Liver (tissue), 9 donors: Measurements from ENCODE around the gene STK38L. TPM values are rescaled to one million over a fixed set of nuclear protein-coding genes. Genes with fewer than 3 reads are reported as not detected.

Source experiments
- DNase-seq: peaks from one replicate; pipeline ENCODE4 v3.0.0-alpha.2; 2017; ENCODE audit warnings: low spot score
- H3K27ac ChIP-seq, 2 donors: one replicate each; pipeline ENCODE4 v1.7.0; 2013; ENCODE audit warnings: inconsistent platforms in 2 of 2, low read length in 2 of 2, control low read depth in 1 of 2, low read depth in 1 of 2, mild to moderate bottlenecking in 1 of 2
- H3K27me3 ChIP-seq, 4 donors: one replicate each; pipeline versions ENCODE4 v1.6.1 to v1.7.0; 2013; ENCODE audit warnings: low read length in 3 of 4, inconsistent platforms in 1 of 4, mild to moderate bottlenecking in 1 of 4, moderate library complexity in 1 of 4; ENCODE audit not compliant: control insufficient read depth in 4 of 4, insufficient read depth in 4 of 4
- H3K36me3 ChIP-seq, 4 donors: one replicate each; pipeline versions ENCODE4 v1.6.1 to v1.7.0; 2013; ENCODE audit warnings: low read length in 3 of 4, mild to moderate bottlenecking in 3 of 4, low read depth in 1 of 4, moderate library complexity in 1 of 4; ENCODE audit not compliant: control insufficient read depth in 4 of 4, insufficient read depth in 3 of 4
- H3K4me1 ChIP-seq, 4 donors: one replicate each; pipeline versions ENCODE4 v1.6.1 to v1.7.0; 2013; ENCODE audit warnings: low read length in 3 of 4, mild to moderate bottlenecking in 3 of 4, moderate library complexity in 1 of 4; ENCODE audit not compliant: control insufficient read depth in 4 of 4, insufficient read depth in 4 of 4
- H3K4me3 ChIP-seq, 3 donors: one replicate each; pipeline versions ENCODE4 v1.6.1 to v1.7.0; 2013; ENCODE audit warnings: low read length in 3 of 3, control low read depth in 1 of 3, low read depth in 1 of 3, mild to moderate bottlenecking in 1 of 3
- H3K9ac ChIP-seq, 2 donors: one replicate each; pipeline ENCODE4 v1.7.0; 2013; ENCODE audit warnings: low read length in 2 of 2, mild to moderate bottlenecking in 2 of 2, moderate library complexity in 2 of 2, control low read depth in 1 of 2, low read depth in 1 of 2
- H3K9me3 ChIP-seq, 4 donors: one replicate each; pipeline versions ENCODE4 v1.6.1 to v1.7.0; 2013; ENCODE audit warnings: low read length in 3 of 4; ENCODE audit not compliant: control insufficient read depth in 4 of 4
- ATF3 ChIP-seq: IDR thresholded peaks from 2 replicates; pipeline ENCODE4 v1.6.1; 2016; ENCODE audit warnings: antibody characterized with exemption
- CTCF ChIP-seq: fragments of 150-350 bp; IDR thresholded peaks from 2 replicates; pipeline ENCODE4 v1.5.1; 2017; ENCODE audit warnings: improper control_type of control experiment, low read depth, low read length; ENCODE audit not compliant: missing input control
- FOXA1 ChIP-seq: IDR thresholded peaks from 2 replicates; pipeline ENCODE4 v1.6.1; 2016; ENCODE audit warnings: antibody characterized with exemption
- GABPA ChIP-seq, 2 donors: IDR thresholded peaks in 1 of 2; conservative IDR thresholded peaks in 1 of 2; 2 replicates each; pipeline ENCODE4 v1.6.1; 2016; ENCODE audit warnings: antibody characterized with exemption in 2 of 2, mild to moderate bottlenecking in 1 of 2, moderate library complexity in 1 of 2
- HNF4A ChIP-seq, 2 donors: conservative IDR thresholded peaks; 2 replicates each; pipeline ENCODE4 v1.6.1; 2016; ENCODE audit warnings: antibody characterized with exemption in 2 of 2, mild to moderate bottlenecking in 2 of 2
- JUND ChIP-seq, 2 donors: IDR thresholded peaks; 2 replicates each; pipeline ENCODE4 v1.6.1; 2016; ENCODE audit warnings: antibody characterized with exemption in 2 of 2
- NR2F2 ChIP-seq: IDR thresholded peaks from 2 replicates; pipeline ENCODE4 v1.6.1; 2016; ENCODE audit warnings: antibody characterized with exemption
- RAD21 ChIP-seq, 2 donors: IDR thresholded peaks; 2 replicates each; pipeline ENCODE4 v1.6.1; 2016; ENCODE audit warnings: antibody characterized with exemption in 2 of 2, mild to moderate bottlenecking in 2 of 2
- REST ChIP-seq: IDR thresholded peaks from 2 replicates; pipeline ENCODE4 v1.6.1; 2016; ENCODE audit warnings: antibody characterized with exemption, mild to moderate bottlenecking
- RXRA ChIP-seq, 2 donors: IDR thresholded peaks; 2 replicates each; pipeline ENCODE4 v1.6.1; 2017 to 2018; ENCODE audit warnings: antibody characterized with exemption in 2 of 2, mild to moderate bottlenecking in 1 of 2
- SP1 ChIP-seq: IDR thresholded peaks from 2 replicates; pipeline ENCODE4 v1.6.1; 2018; ENCODE audit warnings: antibody characterized with exemption, mild to moderate bottlenecking
- TAF1 ChIP-seq: conservative IDR thresholded peaks from 2 replicates; pipeline ENCODE4 v1.6.1; 2016; ENCODE audit warnings: antibody characterized with exemption, mild to moderate bottlenecking
- WGBS: extraction: QIAGEN DNeasy Blood & Tissue Kit; methylation state at CpG from one replicate; pipeline ENCODE4 v1.1.7; 2013; 5-methylcytosine and 5-hydroxymethylcytosine counted together
- polyA plus RNA-seq, 2 donors: library from polyadenylated mRNA; stranded (reverse) in 1 of 2; unstranded in 1 of 2; fragments of 200-250 nt in 1 of 2; fragments of >200 nt in 1 of 2; fragmentation: Nextera tagmentation in 1 of 2; extraction: Ambion mirVana in 1 of 2; gene quantifications; one replicate each; pipeline versions ENCODE4 v1.2.1 to v1.2.3, GENCODE V29; 2013 to 2015
- total RNA-seq, 2 donors: library from RNA; depleted of rRNA; stranded (reverse); fragments of >200 nt; gene quantifications; one replicate each; pipeline ENCODE4 v1.2.3, GENCODE V29; 2014
- donor health status: healthy.
- donor health status: healthy.
- donor health status: healthy.
- donor health status: healthy.
- donor health status: healthy.

STK38L gene
- total and polyA plus RNA-seq, 4 donors, result 2.8 to 8.6 (median 6.6) TPM

- peaks cover 4 to 24% (median 14%) of the 10 kb centered on the region in 4 donors for H3K36me3 ChIP-seq
Observed at GRCh38 chr12:27324530-27324929, 80.4 kb downstream of the STK38L start.

GRCh38 chr12:27330846-27331245, 86.8 kb downstream of the STK38L start:
- Histone ChIP-seq H3K9me3 (no peaks in the 10 kb centered on the region), H3K27me3 (no peaks in the 10 kb centered on the region), H3K4me3 (no peak overlapping the region), H3K9ac (no peak overlapping the region), H3K4me1 (peaks cover 0 to 30% (median 20%) of the 10 kb centered on the region in 4 donors), H3K27ac (no peak overlapping the region), H3K36me3 (peaks cover 0 to 6% (median 4%) of the 10 kb centered on the region in 4 donors)
- TF ChIP-seq GABPA (IDR thresholded peaks at IDR 0.05 in 1 of 2, conservative IDR thresholded peaks at IDR 0.05 in 1 of 2) (no peak), JUND (IDR thresholded peaks at IDR 0.05) (peak in 1 of 2 donors; percentile 3), HNF4A (conservative IDR thresholded peaks at IDR 0.05) (no peak), TAF1 (no peak)
- 88% methylated on average over 1 of the region's 1 CpG for WGBS
- no peak for DNase-seq

More at GRCh38 chr12:27324530-27324929, 80.4 kb downstream of the STK38L start:
- Histone ChIP-seq H3K27ac (no peak overlapping the region), H3K4me3 (no peak overlapping the region), H3K27me3 (no peaks in the 10 kb centered on the region), H3K4me1 (peaks cover 0 to 5% (median under 1%) of the 10 kb centered on the region in 4 donors), H3K9me3 (no peaks in the 10 kb centered on the region), H3K9ac (no peak overlapping the region)
- DNase-seq, result no peak
- TF ChIP-seq NR2F2, result no peak

GRCh38 chr12:27331291-27331926, 87.3 kb downstream of the STK38L start:
- Histone ChIP-seq H3K9me3 (no peaks in the 10 kb centered on the region), H3K27me3 (no peaks in the 10 kb centered on the region), H3K9ac (no peak overlapping the region), H3K4me3 (no peak overlapping the region), H3K36me3 (peaks cover 0 to 4% (median 3%) of the 10 kb centered on the region in 4 donors), H3K4me1 (peaks cover 3 to 36% (median 22%) of the 10 kb centered on the region in 4 donors), H3K27ac (no peak overlapping the region)
- TF ChIP-seq JUND (IDR thresholded peaks at IDR 0.05) (peak in 1 of 2 donors; percentile 24), ATF3 (no peak), RXRA (IDR thresholded peaks at IDR 0.05) (no peak)
- WGBS, result 58% methylated on average over 7 of the region's 7 CpGs
- no peak for DNase-seq

- TF ChIP-seq TAF1 (no peak), FOXA1 (no peak), SP1 (no peak), REST (no peak), RAD21 (IDR thresholded peaks at IDR 0.05) (no peak), HNF4A (conservative IDR thresholded peaks at IDR 0.05) (no peak), CTCF (no peak)
- Histone ChIP-seq H3K36me3 (peaks cover 0 to 4% (median 1%) of the 10 kb centered on the region in 4 donors), H3K9ac (no peak overlapping the region), H3K27me3 (no peaks in the 10 kb centered on the region), H3K4me1 (peaks cover 3 to 36% (median 23%) of the 10 kb centered on the region in 4 donors), H3K4me3 (no peak overlapping the region), H3K9me3 (no peaks in the 10 kb centered on the region), H3K27ac (no peak overlapping the region)
- 53% methylated on average over 3 of the region's 3 CpGs for WGBS
- DNase-seq, result no peak
Observed at GRCh38 chr12:27331927-27332324, 87.8 kb downstream of the STK38L start.
